ENCODE results near the gene ST14.
"Not testable (repeated sequence)": the region's sequence is repeated elsewhere in the genome, so short reads cannot be mapped to it uniquely, and the experiment has no call there.

ST14 gene

DNA sequence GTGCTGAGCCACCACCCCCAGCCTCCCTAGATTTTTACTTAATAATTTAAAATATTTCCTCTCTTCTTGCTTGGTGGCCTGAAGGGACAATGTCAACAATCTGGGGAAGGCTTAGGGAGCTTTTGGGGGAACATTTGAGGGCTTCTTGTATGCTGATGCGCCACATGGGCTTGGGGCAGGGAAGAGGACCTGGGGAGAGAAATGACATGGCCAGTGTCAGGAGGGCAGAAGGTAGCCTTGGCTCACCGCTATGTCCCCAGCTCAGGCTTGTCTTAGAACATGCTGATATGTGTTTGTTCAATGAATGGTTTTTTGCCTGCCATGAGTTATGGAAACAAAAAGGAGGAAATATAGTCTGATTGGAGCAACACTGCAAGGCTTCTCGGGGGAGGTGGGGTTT lies 51.6 kb downstream of the ST14 start:
- no peak for DNase-seq

DNA sequence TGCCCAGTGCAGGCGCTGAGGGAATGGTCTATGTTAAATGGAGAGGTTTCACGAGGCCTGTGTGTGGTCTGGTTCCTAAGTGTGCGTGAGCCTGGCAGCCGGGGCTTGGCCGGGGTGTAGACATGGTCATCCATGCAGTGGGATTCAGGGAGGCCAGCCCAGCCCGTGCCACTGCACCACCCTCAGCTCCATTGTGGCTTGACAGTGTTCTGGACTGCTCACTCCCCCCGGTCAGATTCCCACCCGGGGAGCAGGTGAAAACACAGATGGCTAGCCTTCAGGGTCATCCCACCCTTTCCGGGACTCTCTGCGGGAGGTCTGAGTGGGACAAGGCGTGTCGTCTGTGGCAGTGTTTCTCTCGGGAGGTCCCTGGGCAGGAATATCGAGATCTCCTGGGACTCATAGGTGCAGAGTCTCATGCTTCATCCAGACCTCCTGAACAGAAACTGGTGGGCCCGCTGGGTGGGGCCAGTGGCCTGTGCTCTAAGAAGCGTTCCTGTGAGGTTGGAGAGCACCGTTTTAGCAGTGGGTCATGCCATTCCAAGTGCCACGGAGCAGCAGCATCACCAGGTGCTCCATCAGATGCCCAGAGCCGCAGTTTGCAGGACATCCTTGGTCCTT lies 52.3 kb downstream of the ST14 start:
- no peak for DNase-seq

DNA sequence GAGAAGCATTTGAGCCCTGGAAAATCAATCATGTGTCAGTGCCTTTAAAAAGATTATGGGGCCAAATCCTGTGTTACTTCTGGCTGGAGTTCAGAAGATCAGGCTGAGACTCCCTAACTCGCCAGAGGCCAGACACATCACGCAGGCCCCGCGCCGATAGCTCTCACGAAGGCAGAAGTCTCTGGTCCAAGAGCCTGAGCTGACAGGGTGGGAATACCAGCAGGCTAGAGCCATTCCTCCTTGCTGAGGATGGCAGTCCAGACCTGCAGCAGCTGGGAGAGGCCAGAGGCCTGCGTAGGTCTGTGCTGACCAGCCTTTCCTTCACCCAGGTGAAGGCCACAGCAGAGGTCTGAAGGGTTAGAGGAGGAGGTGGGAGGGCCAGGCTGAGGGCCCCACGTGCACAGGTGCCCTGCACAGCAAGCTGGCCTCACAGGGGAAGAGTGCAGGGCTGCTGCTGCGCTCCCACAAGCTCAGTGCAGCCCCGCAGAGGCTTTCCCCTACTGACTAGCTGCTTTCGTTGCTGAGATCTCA lies 52.9 kb downstream of the ST14 start:
- DNase-seq, result no peak

DNA sequence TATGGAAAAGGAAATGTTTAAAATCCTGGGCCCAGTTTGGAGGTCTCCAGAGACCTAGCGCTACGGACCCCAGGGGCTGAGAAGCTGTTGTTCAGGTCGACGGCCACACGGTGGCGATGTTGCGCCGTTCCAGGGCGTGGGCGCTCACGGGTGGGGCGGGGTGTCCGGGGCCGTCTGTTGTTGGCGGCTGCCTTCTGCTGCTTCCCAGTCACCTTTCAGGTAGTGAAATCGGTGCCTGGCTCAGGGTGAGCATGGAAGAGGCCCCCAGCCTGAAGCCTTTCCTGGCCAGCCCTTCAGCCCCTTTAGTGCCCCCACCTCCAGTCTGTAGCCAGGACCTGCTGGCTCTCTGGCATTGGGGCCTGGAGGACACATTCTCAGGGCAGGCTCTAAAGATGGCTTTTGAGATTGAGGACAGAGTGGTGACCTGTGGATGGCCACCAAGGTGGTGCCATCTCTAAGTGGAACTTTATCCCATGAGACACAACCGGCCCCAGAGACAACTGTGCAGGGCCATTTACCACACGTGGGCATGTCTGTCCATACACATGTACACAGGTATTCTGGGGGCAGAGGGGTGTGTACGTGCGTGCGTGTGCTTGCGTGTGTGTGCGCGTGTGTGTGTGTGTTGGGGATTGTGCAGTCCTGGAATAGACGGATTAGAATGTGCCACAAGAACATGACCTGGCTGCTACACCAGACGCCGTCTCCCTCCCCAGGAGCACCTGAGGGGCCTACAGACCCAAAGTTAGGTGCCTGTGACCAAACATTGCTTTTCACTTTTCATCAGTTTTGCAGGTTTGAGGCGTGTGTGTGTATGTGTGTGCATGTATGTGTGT lies 53.8 kb downstream of the ST14 start:
- peak; percentile 58 to 73 for DNase-seq

DNA sequence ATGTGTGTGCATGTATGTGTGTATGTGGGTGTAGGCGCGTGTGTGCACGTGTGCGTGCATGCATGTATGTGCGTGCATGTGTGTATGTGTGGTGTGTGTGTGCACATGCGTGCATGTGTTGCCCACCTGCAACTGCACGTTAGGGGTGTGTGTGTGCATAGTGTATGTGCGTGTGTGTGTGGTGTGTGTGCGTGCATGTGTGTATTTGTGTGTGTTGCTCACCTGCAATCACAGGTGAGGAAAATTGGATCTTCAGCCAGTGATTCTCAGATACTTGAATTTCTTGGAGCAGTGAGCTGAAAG lies 54.3 kb downstream of the ST14 start:
- DNase-seq, result no peak

DNA sequence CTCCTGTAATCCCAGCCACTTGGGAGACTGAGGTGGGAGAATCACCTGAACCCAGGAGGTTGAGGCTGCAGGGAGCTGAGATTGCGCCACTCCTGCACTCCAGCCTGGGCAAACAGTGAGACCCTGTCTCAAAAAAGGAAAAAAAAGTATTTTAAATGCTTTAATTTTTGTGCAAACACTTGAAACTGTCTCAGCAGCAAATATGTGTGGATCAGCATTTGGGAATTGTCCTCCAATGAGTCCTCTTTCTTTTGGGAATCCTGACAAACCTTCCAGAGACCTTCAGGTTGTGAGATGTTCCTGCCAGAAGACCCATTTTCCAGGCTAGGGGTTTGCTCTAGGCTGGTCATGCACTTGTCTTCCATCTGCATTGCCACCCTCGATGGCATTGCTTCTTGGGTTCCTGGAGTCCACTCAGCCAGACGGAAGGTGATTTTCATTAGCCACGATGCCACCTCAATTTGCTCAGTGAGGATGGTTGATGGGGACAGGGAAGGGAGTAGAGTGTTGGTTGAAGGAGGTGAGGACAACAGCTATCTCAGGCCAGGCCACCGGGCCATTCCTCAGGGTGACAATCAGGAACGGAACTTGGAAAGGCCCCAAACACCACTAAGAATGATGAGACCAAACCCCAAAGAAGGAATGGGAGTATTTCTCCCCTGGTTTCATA lies 55.4 kb downstream of the ST14 start:
- DNase-seq, result no peak

DNA sequence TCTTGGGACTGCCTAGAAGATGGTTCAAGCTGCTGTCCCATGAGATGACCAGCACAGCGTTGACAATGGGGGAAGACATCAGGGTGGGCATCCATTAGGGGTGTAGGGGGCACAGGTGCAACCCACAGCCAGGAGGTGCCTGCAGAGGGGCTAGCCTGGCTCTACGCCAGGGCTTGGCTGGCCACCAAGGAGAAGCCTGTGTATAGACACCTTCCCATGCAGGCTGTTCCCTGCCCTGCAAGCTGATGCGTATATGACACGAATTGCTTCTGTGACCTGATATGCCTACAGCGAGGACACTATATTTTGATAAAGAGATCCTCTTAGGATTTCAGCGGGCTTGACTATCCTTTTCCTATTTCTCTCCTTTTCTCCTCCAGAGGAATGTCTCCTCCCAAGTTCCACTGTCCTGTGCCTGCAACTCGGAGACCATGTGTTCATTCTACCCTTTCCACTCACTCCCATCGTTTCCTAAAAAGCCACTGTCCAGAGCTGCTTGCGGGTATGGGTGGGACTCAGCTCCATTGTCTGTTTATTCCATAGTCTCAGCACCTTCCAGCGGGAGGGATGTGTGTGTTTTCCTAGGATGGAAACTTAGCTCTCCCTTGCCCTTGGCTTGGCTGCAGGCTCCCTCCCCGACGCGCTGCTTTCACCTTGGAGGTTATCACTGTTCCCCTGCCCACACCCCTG lies 56.1 kb downstream of the ST14 start:
- DNase-seq, result no peak

DNA sequence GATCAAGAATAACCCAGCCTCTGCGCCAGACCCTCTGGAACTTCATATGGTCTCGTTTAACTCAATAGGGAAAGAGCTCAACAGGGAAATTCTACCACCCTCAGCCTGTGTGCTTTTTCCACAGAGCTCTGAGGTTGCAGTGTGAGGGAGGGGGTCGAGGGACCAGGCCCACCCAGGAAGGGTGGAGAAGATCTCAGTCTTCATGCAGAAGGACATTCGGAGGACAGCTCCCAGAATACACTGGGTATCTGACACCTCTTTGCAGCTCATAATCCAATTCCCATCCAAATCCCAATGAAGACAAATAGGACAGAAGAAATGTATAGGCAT lies 56.6 kb downstream of the ST14 start:
- DNase-seq, result no peak

DNA sequence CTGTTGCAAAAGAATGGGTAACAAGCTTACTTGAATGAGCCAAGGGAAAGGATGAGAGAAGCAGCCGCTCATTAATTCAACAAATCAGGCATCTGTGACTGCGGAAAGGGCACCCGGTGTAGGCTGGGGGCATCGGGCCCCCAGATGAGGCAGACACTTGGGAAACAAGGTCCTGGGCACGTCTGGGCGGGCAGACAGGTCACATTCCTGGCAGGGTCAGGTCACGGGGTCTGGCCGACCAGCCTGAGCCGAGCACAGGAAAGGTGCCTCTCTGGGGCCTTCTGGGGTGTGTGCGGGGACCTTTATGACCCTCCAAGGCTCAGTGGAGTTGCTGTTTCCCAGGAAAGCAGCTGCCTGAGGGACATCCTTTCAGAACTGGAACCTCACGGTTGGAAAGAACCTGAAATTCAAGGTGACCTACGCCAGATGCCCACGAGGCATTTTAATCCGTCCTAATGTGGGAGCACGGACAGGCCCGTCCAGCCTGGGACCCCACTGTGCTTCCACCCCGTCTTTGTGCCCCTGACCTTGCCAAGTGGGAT lies 57.1 kb downstream of the ST14 start:
- DNase-seq, result no peak

DNA sequence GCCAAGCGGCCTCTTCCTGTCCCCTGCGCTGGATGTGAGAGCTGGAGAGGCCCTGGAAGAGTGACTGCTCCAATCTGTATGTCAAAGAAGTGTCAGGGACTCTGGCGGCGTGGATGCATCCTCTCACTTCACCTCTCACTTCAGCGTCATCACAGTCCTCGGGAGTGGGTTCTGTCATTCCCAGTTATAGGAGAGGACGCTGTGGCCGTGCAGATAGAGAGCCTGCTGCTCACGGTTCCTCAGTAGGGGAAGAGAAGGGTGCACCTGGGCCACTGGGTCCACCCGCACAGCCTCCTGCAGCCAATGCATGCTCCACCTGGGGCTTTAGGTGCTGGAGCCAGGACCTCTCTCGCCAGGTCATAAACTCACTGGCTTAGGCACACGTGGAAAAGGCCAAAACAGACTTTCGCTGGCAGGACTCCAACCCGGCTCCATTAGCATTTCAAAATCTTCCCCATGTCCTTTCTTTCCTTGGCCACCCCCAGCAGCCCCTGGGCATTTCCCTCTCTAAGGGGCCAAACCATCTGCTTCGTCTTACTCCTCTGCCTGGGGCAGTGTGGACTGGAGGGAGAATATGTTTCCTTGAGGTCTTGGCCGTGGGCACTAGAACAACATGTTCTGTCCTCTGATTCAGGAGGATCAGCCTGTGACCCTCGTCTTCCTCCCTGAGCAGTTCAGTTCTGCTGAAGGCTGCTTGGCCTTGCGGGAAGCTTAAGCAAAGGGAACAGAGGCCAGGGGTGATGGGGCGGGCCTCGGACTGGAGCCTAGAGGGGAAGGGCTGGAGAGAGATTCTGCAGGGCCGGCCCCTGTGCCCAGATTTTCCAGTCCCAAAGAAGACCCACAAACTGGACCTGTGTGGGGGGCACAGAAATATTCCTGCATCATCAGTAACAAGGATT lies 57.8 kb downstream of the ST14 start:
- DNase-seq, result no peak

DNA sequence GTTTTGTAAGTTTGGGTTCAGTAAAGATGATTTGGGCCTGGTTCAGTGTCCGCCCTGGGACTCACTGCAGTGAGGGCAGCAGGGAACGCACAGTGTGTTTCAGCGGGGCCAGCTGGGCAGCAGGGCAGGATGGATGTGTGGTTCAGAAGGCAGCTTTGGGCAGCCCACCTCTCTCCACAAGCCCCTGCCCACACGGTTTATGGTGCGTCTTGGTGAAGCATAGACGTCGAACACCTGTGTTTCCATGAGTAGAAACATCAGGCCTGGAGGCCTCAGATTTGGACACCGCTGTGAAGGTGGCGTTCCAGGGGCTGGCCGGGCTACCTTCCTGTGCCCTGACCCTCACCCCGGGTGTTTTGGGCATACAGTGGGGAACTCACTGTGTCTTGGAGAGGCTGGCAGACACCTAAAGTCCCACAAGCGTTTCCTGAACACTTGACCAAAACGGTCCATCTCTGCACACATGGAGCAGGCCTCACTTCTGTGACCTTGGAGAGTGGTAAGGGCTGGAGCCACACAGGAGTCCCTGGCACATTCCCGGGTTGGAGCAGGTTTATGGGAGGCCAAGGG lies 59.0 kb downstream of the ST14 start:
- DNase-seq, result no peak

DNA sequence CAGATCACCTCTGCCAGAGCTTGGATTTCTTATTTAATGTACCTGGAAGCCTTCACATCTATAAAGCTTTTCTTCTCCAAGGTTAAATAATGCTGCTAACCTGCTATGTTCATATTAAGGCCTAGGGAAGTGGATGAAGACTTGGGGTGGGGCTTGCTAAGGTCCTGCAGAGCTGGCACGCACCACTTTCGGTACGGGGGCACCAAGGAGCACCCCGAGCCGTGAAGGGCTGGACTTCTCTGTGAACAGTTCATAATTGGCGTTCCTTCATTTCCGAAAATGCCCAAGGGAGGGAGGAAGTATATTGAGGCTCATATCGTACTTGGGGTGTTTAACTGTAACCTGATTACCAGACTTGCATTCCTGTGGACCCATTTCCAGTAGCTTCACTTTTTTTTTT lies 59.6 kb downstream of the ST14 start:
- no peak for DNase-seq

DNA sequence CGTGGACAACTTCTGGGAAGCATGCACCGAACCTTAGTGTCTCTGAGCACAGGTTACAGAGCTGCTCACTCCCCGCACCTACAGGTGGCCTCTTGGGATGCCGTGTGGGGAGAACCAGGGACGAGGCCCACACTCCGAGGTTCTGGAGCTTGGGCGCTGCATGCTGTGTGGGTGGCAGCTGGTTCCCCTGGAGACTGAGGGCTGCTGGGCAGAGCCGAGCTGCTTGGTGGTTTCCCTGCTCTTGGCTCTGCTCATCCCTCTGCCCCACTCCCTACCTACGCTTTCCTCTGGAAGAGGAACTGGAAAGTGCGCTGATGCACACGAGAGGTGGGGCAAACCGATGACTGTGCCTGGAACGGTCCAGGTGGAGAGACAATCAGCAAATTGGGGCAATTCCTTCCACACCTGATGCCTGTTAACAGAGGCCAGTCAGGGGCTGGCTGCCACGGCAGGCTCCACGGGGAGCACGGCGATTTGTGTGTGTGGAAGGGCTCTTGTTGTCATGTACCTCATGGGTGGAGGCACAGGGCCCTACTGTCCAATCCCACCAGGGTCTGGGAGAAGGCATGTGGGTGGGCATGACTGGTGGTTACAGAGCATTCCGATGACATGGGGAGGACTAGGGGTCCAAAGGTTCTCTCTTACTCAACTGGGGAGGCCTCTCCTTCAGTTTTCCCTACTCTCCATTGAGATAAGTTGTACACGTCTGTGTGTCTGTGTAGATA lies 60.9 kb downstream of the ST14 start:
- DNase-seq, result no peak

DNA sequence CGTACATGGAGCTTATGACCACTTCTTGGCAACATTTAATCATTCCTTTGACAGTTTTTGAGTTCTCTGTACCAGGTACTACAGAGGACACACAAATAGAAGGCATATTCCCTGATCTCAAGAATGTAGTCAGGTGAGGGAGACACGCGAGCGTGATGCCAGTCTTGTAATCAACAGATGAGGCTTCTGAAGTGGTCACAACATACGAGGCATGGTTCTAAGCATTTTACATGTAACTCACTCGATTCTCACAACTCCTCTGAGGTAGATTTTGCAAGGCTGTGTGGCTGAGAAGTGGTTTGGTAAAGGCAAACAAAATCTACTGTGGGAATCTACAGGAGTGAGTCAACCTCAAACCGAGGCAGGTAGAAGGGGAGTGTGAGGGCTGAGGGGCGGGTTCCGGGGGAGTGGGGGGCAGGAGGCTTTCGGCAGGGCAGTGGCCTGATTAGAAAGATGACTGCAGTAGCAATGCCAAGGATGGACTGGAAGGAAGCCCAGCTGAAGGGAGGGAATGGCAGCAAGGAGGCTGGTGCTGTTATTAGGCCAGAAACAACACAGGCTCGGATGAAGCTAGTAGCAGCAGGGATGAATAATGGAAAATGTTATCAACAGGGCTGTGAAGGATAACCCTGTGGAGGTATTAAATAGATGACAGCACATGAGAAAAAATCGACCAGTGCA lies 63.8 kb downstream of the ST14 start:
- no peak for DNase-seq

DNA sequence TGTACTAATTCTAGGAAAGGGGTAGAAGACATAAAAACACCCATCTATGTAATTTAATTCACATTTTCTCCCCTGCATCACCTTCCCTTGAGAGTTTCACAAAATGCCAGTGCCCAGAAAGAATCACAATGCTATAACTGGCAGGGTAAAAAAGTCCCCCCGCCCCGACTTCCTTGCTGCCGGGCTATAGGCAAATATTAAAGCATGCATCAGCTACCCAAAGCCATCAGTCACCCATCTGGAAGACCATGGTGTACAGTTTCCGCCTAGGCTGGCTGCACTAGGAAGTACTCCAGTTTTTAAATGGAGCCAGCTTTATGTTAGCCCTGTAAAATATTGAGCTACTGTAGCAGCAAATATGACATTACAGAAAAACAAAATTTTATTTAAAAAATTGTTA lies 67.8 kb downstream of the ST14 start:
- DNase-seq, result no peak

DNA sequence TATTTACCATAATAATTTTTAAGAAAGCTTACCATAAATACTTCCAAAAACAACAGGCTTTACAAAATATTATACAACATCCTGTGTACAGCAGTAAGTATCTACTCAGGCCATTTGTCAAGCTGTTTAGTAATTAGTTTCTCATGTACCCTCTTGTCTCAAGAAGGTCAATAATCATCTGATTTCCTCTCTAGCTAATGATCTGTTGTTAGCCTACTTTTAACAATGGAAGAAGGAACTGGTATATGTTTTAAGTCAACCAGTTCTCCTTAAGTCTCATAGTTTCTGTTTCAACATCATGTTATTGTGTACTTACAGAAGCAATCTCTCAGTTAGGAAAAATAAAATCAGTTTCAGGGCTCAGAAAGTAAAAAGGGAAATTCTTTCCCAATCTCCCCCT lies 73.9 kb downstream of the ST14 start:
- not testable (repeated sequence) for DNase-seq

DNA sequence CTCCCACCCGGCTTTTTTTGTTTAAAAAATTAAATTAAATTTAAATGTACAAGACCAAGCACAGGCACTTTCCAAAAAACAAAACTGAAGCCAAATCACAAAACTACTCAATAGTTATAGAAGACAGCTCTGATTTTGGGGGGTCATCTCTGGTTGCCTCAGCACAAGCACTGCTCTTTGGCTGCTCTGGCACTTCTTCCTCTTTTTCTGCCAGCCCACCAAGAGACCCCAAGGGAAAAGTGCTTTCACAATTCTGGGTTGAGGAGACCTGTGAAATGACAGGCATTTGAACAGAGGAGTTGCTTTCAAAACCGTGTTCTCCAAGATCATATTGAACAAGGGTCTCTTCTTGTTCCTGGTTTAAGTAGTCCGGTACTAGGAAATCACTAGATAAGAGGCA lies 74.3 kb downstream of the ST14 start:
- not testable (repeated sequence) for DNase-seq

DNA sequence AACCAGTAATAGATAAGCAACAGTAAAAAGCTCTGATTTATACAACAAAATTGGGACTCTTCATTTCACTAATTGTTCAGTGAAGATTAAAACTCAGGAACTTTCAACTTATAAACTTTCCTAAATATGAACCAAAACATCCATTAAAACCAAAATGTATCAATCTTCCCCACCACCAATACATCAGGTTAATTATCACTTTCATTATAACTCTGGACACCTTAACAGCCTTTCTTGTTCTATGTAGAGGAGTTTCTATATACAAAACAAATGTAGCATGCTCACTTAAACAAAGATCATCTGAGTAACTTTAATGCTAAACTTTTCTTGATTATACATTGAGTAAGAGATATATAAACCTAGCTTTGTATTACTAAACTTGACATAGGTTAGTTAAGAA lies 74.7 kb downstream of the ST14 start:
- DNase-seq, result no peak

DNA sequence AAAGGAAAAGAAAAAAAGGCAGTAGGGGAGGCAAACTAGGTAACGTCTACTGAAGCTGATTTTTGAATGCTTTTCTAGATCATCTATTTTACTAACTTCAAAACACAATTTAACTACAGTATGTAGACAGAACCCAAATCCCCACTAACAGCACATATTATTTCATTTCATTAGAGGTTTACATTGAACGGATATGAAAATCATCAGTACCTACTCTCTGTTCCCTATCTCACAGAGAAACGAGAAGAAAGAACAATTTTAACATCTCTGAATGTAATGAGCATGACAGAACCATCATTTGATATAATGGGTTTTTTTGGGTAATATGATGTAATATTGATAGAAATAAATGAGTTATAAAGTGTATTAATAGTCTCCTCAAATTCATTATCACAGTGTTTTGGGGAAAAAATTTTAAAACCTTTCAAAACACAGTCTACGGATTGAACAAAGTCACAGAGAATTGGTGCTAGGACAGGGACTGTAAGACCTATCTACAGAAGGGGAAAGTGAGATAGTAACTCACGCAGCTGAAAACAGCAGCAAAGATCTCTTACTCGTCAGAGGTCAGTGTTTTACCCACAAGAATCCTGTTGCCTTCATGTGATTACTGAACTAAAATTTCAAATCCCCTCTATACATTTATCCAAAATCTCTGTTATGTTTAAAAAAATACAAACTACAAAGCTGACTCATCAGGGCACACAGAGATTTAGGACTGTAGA lies 77.9 kb downstream of the ST14 start:
- no peak for DNase-seq

DNA sequence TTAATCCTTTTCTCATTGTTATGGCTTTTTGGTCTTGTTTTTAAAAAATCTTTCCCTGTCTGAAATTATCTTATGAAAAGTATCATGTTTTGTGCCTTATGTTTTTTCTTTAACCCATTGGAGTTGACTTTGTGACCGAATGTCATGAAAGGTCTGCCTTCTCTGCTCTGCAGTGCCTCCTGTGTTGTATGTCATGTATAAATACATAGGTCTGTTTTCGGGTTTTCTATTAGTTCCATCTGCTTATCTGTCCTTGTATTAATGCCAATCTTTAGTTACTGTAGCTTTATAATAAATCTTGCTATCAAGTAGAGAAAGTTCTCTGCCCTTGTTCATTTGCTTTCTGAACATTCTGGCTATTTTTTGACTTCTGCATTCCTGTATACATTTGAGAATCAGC lies 82.1 kb downstream of the ST14 start:
- DNase-seq, result no peak
